Mesendoderm (in vitro differentiated cells): ENCODE data around the gene IKZF5.

Source experiments
- DNase-seq: peaks from one replicate; pipeline ENCODE4 v3.0.0; 2013
- H2AK5ac ChIP-seq: 2 replicates; pipeline ENCODE4 v1.6.1; 2013; ENCODE audit warnings: low read length, inconsistent platforms
- H2BK120ac ChIP-seq: 2 replicates; pipeline ENCODE4 v1.6.1; 2013; ENCODE audit warnings: low read depth, mild to moderate bottlenecking, low read length, moderate library complexity, mixed read lengths
- H2BK15ac ChIP-seq: replicated peaks from 2 replicates; pipeline ENCODE4 v1.6.1; 2013; ENCODE audit warnings: low read depth, mild to moderate bottlenecking, moderate library complexity
- H2BK5ac ChIP-seq: 2 replicates; pipeline ENCODE4 v1.6.1; 2013; ENCODE audit warnings: low read length, inconsistent platforms
- H3K18ac ChIP-seq: 2 replicates; pipeline ENCODE4 v1.6.1; 2013; ENCODE audit warnings: mild to moderate bottlenecking, low read length, mixed read lengths
- H3K23ac ChIP-seq: one replicate; pipeline ENCODE4 v1.6.1; 2013; ENCODE audit warnings: low read length
- H3K27ac ChIP-seq: 2 replicates; pipeline ENCODE4 v1.5.1; 2013; ENCODE audit warnings: low read depth, mild to moderate bottlenecking, inconsistent platforms, low read length, moderate library complexity
- H3K27me3 ChIP-seq: 2 replicates; pipeline ENCODE4 v1.6.1; 2013; ENCODE audit warnings: low read length, control low read depth, mild to moderate bottlenecking, inconsistent platforms; ENCODE audit not compliant: insufficient read depth, poor library complexity
- H3K36me3 ChIP-seq: 2 replicates; pipeline ENCODE4 v1.6.1; 2013; ENCODE audit warnings: low read length, inconsistent platforms; ENCODE audit not compliant: control insufficient read depth, insufficient read depth
- H3K4ac ChIP-seq: one replicate; pipeline ENCODE4 v1.6.1; 2013; ENCODE audit warnings: low read depth, mild to moderate bottlenecking, low read length, moderate library complexity
- H3K4me1 ChIP-seq: 2 replicates; pipeline ENCODE4 v1.6.1; 2013; ENCODE audit warnings: low read depth, low read length, inconsistent platforms; ENCODE audit not compliant: control insufficient read depth
- H3K4me2 ChIP-seq: 2 replicates; pipeline ENCODE4 v1.6.1; 2013; ENCODE audit warnings: low read length
- H3K4me3 ChIP-seq: 2 replicates; pipeline ENCODE4 v1.5.1; 2013; ENCODE audit warnings: mild to moderate bottlenecking, low read length
- H3K56ac ChIP-seq: one replicate; pipeline ENCODE4 v1.6.1; 2013; ENCODE audit warnings: low read length
- H3K79me1 ChIP-seq: 2 replicates; pipeline ENCODE4 v1.6.1; 2013; ENCODE audit warnings: low read length, inconsistent platforms
- H3K79me2 ChIP-seq: 2 replicates; pipeline ENCODE4 v1.6.1; 2013; ENCODE audit warnings: mild to moderate bottlenecking, low read length; ENCODE audit not compliant: control insufficient read depth, insufficient read depth
- H3K9ac ChIP-seq: 2 replicates; pipeline ENCODE4 v1.6.1; 2013; ENCODE audit warnings: low read length, inconsistent platforms
- H4K5ac ChIP-seq: one replicate; pipeline ENCODE4 v1.6.1; 2013; ENCODE audit warnings: low read length
- H4K8ac ChIP-seq: one replicate; pipeline ENCODE4 v1.6.1; 2013; ENCODE audit warnings: low read depth, mild to moderate bottlenecking, control low read depth, low read length, moderate library complexity
- WGBS: extraction: QIAGEN DNeasy Blood & Tissue Kit; methylation state at CpG from one replicate; pipeline ENCODE4 v1.1.7; 2013; ENCODE audit warnings: low lambda C conversion rate, missing lambda C conversion rate; ENCODE audit not compliant: insufficient coverage; ENCODE audit errors: extremely low coverage; 5-methylcytosine and 5-hydroxymethylcytosine counted together

The IKZF5 gene

DNA sequence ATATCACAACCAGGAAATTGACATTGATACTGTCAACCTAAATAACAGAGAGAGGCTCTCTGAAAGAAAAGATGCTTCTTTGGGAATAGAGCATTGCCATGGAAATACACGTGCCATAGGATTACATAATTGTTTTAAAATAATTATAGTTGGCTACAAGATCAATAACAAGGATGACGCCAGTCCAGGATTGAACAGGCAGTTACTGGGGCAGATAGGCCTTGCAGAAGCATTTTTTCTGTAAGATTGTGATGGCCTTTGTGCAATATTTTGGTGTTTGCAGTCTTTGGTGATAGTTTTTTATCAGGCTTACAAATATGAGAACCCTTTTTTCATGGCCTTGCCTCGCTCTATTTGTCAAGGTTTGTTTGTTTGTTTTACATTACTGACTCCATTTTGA is 10.7 kb upstream of the IKZF5 start:
- H3K36me3 ChIP-seq, result no peaks in the 10 kb centered on the region
- H2AK5ac ChIP-seq, result no peak overlapping the region
- H3K9ac ChIP-seq, result no peak overlapping the region
- no peaks in the 10 kb centered on the region for H3K79me1 ChIP-seq
- no peak overlapping the region for H4K8ac ChIP-seq
- no peak overlapping the region for H3K56ac ChIP-seq
- H3K4me1 ChIP-seq, result peaks cover 2% of the 10 kb centered on the region
- no peak overlapping the region for H3K4me3 ChIP-seq
- no peak overlapping the region for H3K4ac ChIP-seq
- DNase-seq, result no peak
- H3K27ac ChIP-seq, result no peak overlapping the region
- no peak overlapping the region for H2BK15ac ChIP-seq
- H2BK120ac ChIP-seq, result no peak overlapping the region
- no peak overlapping the region for H2BK5ac ChIP-seq
- no peak overlapping the region for H3K18ac ChIP-seq
- no peaks in the 10 kb centered on the region for H3K79me2 ChIP-seq
- no CpG with 5 or more reads among the region's 3 CpGs for WGBS
- no peak overlapping the region for H3K23ac ChIP-seq
- H4K5ac ChIP-seq, result no peak overlapping the region
- no peak overlapping the region for H3K4me2 ChIP-seq
- H3K27me3 ChIP-seq, result no peaks in the 10 kb centered on the region

DNA sequence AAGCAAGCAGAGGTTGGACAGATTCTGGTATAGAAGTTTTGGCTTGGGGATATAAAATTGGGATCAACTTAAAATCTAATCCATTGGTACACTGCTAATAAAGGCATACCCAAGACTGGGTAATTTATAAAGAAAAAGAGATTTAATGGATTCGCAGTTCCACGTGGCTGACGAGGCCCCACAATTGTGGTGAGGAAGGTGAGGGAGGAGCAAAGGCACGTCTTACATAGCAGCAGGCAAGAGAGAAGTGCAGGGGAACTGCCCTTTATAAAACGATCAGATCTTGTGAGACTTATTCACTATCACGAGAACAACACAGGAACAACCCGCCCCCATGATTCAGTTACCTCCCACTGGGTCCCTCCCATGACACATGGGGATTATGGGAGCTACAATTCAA is 9.9 kb upstream of the IKZF5 start:
- no peak overlapping the region for H2BK120ac ChIP-seq
- H3K23ac ChIP-seq, result no peak overlapping the region
- peaks cover 2% of the 10 kb centered on the region for H3K4me1 ChIP-seq
- H3K27ac ChIP-seq, result no peak overlapping the region
- H3K4me3 ChIP-seq, result no peak overlapping the region
- H3K36me3 ChIP-seq, result no peaks in the 10 kb centered on the region
- H3K27me3 ChIP-seq, result no peaks in the 10 kb centered on the region
- no peaks in the 10 kb centered on the region for H3K79me2 ChIP-seq
- no peak overlapping the region for H3K9ac ChIP-seq
- H2BK5ac ChIP-seq, result no peak overlapping the region
- H4K5ac ChIP-seq, result no peak overlapping the region
- H3K79me1 ChIP-seq, result no peaks in the 10 kb centered on the region
- H3K4ac ChIP-seq, result no peak overlapping the region
- H4K8ac ChIP-seq, result no peak overlapping the region
- no peak overlapping the region for H3K18ac ChIP-seq
- WGBS, result no CpG with 5 or more reads among the region's 7 CpGs
- no peak overlapping the region for H3K56ac ChIP-seq
- H3K4me2 ChIP-seq, result no peak overlapping the region
- no peak overlapping the region for H2AK5ac ChIP-seq
- no peak for DNase-seq
- H2BK15ac ChIP-seq, result no peak overlapping the region

DNA sequence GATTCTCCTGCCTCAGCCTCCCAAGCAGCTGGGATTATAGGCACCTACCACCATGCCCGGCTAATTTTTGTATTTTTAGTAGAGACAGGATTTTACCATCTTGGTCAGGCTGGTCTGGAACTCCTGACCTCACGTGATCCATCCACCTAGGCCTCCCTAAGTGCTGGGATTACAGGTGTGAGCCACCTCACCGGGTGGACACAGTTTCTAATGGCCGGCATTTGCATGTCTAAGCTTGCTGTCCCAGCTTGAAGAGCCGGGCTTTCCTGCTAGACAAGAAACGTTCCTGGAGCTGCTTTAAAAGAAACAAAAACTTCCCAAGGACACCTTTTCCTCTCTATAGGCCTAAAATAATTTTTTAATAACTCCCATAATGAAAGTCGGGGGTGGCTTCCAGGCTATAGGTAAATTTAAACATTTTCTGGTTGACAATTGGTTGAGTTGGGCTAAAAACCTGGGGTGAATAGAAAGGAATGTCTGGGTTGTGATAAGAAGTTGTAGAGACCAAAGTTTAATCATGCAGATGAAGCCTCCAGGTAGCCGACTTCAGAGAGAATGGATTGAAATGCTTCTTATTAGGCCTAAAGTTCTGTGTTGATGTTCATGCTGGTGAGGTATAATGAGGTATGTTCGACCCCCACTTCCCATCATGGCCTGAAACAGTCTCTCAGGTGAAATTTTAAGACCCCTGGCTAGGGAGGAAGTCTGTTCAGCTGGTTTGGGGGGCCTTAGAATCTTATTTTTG is 9.0 kb upstream of the IKZF5 start:
- H3K4ac ChIP-seq, result no peak overlapping the region
- no peak overlapping the region for H2BK15ac ChIP-seq
- DNase-seq, result peak; percentile 53
- no peak overlapping the region for H2BK5ac ChIP-seq
- no peak overlapping the region for H3K9ac ChIP-seq
- no peak overlapping the region for H3K18ac ChIP-seq
- no peak overlapping the region for H3K23ac ChIP-seq
- H3K4me1 ChIP-seq, result peaks cover 2% of the 10 kb centered on the region
- no peaks in the 10 kb centered on the region for H3K27me3 ChIP-seq
- H3K36me3 ChIP-seq, result no peaks in the 10 kb centered on the region
- no peak overlapping the region for H4K5ac ChIP-seq
- H3K27ac ChIP-seq, result no peak overlapping the region
- no peak overlapping the region for H4K8ac ChIP-seq
- H3K56ac ChIP-seq, result no peak overlapping the region
- no peak overlapping the region for H3K4me2 ChIP-seq
- no peaks in the 10 kb centered on the region for H3K79me1 ChIP-seq
- no peaks in the 10 kb centered on the region for H3K79me2 ChIP-seq
- H2AK5ac ChIP-seq, result no peak overlapping the region
- H3K4me3 ChIP-seq, result no peak overlapping the region
- WGBS, result no CpG with 5 or more reads among the region's 9 CpGs
- no peak overlapping the region for H2BK120ac ChIP-seq

DNA sequence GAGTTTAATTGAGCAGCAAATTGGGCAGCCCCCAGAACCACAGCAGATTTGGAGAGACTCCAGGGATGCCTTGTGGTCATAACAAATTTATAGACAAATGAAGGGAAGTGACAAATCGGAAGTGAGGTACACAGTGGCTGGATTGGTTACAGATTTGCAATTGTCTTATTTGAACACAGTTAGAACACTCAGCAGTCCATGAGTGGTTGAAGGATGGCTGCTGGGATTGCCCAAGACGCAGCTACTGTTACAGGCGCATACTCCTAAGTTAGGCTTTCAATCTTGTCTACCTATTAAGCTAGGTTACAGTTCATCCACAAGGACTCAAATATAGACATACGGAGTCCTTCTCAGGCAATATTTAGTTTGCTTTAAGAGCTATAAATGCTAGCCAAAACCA is 7.6 kb upstream of the IKZF5 start:
- Histone ChIP-seq H4K8ac (no peak overlapping the region), H3K9ac (no peak overlapping the region), H3K27me3 (no peaks in the 10 kb centered on the region), H3K18ac (no peak overlapping the region), H2BK15ac (no peak overlapping the region), H3K4me3 (no peak overlapping the region), H2BK5ac (no peak overlapping the region), H3K56ac (no peak overlapping the region), H3K4me1 (peaks cover 2% of the 10 kb centered on the region), H2BK120ac (no peak overlapping the region), H3K23ac (no peak overlapping the region), H3K79me1 (no peaks in the 10 kb centered on the region), H4K5ac (no peak overlapping the region), H2AK5ac (no peak overlapping the region), H3K4ac (no peak overlapping the region), H3K79me2 (no peaks in the 10 kb centered on the region), H3K27ac (no peak overlapping the region), H3K36me3 (no peaks in the 10 kb centered on the region), H3K4me2 (no peak overlapping the region)
- no peak for DNase-seq
- no CpG with 5 or more reads among the region's 4 CpGs for WGBS

DNA sequence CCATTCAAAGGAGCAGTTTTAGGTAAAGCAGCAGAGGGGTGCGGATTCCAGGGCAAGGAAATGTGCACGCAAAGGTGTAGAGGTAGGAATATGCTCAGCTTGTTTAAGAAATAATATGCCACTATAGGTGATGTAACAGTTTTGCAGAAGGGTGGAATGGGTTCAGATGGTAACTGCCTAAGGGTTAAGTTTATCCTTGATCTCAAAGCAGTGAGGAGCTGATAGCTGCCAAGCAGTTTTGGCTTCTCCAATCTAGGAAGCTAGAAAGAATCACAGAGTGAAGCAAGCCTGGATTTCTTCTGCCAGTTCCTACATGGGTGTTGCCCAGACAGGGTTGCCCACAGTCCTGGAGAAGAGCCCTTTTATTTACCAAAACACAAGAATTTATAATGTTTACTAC is 6.2 kb upstream of the IKZF5 start:
- no peak overlapping the region for H4K5ac ChIP-seq
- no peak overlapping the region for H3K27ac ChIP-seq
- no CpG with 5 or more reads among the region's 2 CpGs for WGBS
- no peak overlapping the region for H3K23ac ChIP-seq
- H3K79me2 ChIP-seq, result no peaks in the 10 kb centered on the region
- no peak overlapping the region for H3K9ac ChIP-seq
- no peak overlapping the region for H2BK15ac ChIP-seq
- no peaks in the 10 kb centered on the region for H3K27me3 ChIP-seq
- peaks cover 2% of the 10 kb centered on the region for H3K4me1 ChIP-seq
- H2AK5ac ChIP-seq, result no peak overlapping the region
- H2BK120ac ChIP-seq, result no peak overlapping the region
- H3K4ac ChIP-seq, result no peak overlapping the region
- H4K8ac ChIP-seq, result no peak overlapping the region
- no peak overlapping the region for H3K4me2 ChIP-seq
- H3K56ac ChIP-seq, result no peak overlapping the region
- no peaks in the 10 kb centered on the region for H3K79me1 ChIP-seq
- no peak overlapping the region for H3K4me3 ChIP-seq
- DNase-seq, result no peak
- no peak overlapping the region for H2BK5ac ChIP-seq
- H3K36me3 ChIP-seq, result no peaks in the 10 kb centered on the region
- no peak overlapping the region for H3K18ac ChIP-seq
